GM19238 (cell line): ENCODE data around the gene STAP2.

Experiments used
- DNase-seq: peaks from one replicate; pipeline ENCODE4 v3.0.0; 2011; ENCODE audit warnings: low spot score; ENCODE audit not compliant: insufficient read length

STAP2 gene, protein sequence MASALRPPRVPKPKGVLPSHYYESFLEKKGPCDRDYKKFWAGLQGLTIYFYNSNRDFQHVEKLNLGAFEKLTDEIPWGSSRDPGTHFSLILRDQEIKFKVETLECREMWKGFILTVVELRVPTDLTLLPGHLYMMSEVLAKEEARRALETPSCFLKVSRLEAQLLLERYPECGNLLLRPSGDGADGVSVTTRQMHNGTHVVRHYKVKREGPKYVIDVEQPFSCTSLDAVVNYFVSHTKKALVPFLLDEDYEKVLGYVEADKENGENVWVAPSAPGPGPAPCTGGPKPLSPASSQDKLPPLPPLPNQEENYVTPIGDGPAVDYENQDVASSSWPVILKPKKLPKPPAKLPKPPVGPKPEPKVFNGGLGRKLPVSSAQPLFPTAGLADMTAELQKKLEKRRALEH

GRCh38 chr19:4338441-4339355, at the start of gene STAP2:
STAP2 (minus strand) TSS chr19:4338827; CDS start chr19:4338753, 74 bp downstream.
- DNase-seq = no peak

GRCh38 chr19:4386041-4386782, 47.6 kb upstream of the STAP2 start:
- DNase-seq = no peak

- no peak for DNase-seq
Measured at GRCh38 chr19:4385291-4386040, 46.8 kb upstream of the STAP2 start.

DNA sequence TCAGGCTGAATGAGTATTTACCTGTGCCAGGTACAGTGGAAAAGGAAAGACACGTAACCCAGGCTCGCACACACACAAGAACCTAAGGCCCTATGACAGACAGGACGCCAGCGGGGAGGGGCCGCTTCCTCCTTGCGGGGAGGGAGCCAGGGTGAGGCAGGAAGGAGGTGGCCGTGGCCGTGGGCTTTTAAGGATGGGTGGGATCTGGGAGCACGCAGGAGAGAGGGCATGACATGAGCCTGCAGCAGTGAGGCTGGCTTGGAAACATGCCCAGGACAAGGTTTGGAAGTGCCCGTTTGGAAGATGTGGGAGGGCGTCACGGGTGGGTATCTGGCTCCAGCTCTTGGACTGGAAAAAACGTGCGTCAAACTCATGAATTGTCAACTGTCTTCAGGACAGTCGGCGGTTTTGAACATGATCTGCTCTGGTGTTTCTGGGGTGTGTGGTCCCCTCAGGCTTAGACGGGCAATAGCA, 41.7 kb upstream of the STAP2 start:
- no peak for DNase-seq

DNA sequence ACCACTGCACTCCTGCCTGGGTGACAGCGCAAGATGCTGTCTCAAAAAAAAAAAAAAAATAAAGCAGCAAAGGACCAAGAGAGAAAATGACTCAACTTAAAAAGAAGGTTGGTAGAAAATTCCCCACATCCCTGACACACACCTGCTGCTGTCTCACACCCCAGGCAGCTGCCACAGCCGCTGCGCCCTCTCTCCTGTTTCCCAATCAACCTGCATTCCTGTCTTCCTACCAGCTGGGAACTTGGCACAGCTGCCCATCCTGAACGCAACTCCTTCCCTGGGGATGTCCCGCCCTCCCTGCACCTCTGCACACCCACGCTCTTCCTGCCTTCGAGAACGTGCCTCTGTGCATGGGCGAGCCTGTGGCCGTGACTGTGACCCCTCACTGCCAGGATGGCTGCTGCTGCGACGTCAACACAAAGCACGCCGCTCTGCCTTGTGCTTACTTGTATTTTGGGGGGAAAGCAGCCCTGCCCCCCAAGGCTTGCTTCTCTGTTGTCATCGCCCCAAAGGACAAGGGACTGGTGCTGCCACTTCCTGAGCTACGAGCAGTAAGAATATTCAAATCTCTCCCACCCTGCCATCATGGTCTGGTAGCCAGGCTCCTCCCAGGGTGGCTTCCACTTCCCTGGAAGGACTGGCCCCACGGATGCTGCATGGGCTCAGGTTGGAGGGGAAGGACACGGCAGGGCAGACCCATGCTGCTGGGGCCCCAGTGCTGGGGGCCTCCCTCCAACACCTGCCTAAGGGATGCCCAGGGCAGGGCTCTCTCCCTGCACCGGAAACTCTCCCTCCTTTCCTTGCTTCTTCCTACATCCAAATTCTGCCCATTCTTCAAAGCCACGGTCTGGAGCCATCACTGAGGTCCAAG, 41.0 kb upstream of the STAP2 start:
- DNase-seq = no peak

DNA sequence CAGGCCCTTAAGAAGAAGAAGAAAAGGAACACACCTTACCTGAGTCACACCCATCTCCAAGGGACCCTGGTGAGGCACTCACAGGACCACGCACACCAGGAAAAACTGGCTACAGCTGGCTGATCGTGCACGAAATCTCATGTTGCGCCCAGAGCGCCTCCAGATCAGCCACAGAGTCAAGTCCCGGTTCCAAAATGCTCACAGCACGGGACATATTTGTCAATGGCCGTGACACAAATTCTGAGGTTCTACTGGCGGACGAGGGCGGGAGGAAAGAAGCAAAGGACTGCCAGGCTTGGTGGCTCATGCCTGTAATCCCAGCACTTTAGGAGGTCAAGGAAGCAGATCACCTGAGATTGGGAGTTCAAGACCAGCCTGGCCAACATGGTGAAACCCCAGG, 40.3 kb upstream of the STAP2 start:
- no peak for DNase-seq

GRCh38 chr19:4376991-4377781, 38.6 kb upstream of the STAP2 start:
- no peak for DNase-seq

DNA sequence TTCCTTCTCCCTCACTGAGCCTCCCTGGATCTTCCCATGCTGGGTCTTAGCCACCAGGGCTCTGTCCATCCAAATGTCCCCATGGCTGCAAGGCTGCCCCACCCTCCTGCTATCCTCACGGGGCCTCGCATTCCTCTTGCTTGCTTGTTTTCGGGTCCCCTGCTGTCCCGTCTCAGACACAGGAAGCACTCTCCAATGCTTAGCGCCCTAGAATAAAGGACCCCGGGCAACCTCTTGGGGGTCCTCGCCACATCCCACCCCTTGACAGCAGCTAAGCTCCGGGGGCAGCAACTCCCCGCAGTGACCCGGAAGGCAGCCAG, 38.0 kb upstream of the STAP2 start:
- DNase-seq = no peak

DNA sequence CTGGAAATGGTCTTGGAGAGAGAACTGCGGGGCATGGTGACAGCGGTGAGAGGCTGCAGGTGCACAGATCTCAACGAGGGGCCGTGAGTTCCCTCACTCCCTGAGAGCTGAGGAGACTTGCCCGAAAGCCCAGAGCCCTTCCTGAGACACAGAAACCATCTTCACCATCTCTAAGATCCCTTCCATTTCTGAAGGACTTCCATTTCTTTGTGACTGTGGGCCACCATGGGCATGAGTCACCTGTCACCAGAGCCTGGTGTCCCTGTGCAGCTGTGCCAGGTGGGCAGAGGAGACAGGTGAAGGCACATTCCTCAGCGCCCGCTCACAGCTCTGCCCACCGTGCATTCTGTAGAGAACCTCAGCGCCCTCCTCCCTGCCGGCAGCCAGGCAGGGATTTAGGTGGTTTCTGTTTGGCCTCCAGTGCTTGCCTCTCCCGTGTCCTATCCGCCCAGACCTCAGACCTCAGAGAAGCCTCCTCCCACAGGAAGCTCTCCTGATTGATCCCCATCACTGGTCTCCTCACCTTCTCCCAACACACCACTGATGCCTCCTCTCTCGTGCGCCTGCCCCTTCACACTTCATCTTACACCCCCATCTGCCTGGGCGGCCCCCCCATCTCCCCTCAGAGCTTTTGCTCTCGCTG, 37.5 kb upstream of the STAP2 start:
- no peak for DNase-seq

DNA sequence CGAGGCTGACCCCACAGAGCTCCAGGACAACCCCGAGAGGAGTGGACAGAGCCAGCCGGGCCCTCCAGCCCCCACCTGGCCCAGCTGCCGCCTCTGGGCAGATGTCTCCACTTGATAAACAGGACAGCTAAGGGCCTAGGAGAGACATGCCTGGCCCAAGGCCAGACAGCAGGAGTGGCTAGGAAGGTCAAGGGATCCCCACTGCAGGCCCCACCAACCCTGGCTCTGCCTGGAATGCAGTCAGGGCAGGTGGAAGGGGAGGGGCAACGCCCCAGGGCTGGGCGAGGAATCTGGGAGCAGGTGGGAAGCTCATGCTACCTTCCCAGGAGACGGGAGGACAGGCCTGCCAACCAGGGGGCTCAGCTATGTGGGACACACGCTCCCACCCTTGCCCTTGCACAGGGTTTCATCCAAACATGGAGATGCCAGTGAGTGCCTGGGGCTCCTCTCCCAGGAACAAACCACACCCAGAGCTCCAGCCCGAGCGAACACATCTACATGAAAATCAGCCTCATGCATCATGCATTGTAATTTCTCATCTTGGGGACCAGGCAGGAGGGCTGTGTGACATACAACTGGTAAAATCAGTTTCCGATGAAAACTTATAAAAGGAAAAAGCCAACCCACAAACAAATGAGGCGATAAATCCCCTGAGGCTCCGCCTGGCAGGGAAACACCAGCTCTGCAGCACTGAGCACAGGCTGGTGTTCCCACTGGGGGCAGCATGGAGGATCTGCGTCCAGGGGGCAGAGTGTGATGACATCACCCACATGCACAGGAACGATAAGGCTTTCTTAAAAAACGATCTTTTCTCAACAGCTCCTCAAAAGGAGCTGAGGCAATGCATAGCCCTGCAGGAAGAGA, 36.8 kb upstream of the STAP2 start:
- DNase-seq = no peak

DNA sequence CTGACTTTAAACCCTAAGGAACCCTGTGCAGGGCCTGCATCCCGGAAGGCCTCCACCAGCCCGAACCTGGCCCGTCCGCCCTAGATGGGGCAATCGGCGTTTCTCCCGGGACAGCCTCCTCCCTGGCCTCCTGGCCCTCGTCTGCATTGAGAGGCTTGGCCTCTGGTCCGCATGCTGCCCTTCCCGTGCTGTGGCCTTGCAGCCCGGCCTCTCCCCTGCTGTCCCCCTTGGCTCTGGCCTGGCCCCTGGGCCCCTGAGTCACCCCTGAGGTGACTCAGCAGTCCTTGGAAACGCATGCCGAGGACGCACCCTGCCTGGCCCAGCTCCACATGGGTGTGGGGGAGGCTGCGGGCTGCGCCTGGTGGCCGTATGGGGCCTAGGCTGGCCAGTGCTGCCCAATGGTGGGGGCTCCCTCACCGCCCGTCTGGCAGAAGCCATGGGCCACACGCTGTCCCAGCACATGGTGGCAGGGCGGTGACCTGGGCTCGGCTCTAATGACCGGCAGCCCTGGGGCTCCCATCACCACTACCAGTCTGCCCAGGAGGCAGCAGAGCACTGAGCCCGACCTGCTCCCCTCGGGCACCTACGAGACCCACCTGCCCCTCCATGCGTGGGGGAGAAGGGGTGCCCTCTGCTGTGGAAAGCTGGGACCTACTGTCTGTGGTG, 36.0 kb upstream of the STAP2 start:
- no peak for DNase-seq

GRCh38 chr19:4373601-4374497, 35.2 kb upstream of the STAP2 start:
- DNase-seq = no peak

DNA sequence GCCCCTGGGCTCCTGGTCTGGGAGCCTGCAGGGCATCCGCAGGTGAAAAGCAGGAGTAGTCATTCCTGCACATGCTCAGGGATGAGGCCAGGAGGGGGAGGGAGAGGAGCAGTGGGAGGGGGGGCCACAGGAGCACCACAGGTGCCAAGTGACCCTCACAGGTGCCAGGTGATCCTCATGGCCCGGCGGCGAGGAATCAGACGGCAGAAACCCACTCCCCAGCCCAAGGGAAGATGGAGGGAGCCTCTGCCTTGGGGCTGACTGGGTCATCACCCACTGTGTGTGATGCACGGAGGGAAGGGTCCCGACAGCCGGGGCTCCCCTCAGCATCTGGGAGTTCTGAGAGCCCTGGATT, 34.4 kb upstream of the STAP2 start:
- no peak for DNase-seq

DNA sequence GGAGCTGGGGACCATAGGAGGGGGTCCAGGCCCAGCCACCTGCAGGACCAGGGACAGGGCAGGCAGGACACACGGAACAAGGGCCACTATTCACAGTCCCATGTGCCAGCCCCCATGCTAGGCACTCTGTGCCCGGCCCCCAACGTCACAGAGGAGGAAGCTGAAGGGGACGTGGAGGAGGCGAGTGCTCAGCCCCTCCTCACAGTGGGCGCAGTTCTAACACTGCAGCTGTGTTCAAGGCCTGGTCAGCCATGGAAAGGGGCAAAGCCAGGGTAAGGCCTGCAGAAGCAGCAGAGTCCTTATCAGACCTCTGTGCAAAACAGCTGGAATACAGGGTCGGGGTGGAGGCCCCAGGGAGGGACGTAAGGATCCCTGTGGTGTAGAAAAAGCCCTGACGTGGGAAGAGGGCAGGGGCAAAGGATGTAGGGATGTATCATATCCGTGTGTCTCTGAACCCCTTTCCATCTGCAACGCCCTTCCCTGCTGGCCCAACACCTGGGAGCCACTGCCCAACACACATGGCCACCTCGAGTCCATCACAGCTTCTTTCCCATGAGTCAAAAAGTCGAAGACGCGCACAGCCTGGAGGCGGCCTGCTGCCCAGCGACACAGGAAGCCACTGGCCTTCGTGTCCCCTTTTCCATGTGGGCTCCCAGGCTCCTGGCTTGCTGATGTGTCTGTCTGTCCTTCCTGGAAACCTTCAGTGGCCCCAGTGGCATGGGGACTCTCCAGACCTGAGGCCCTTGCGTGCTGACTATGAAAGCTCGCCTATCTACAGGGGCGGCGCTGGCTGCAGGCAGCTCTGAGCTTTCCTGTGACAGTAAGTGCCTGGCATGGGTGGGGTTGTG, 33.8 kb upstream of the STAP2 start:
- DNase-seq = no peak
